ENCODE results near the gene TOGARAM2. TPM values are rescaled to one million over a fixed set of nuclear protein-coding genes. Genes with fewer than 3 reads are reported as not detected.

Gene TOGARAM2
- total RNA-seq, 5 donors from 2014 or later (not counting 1 experiment from before 2014, with no cell fraction given): 1.7 to 5.2 (median 2.7) TPM

DNA sequence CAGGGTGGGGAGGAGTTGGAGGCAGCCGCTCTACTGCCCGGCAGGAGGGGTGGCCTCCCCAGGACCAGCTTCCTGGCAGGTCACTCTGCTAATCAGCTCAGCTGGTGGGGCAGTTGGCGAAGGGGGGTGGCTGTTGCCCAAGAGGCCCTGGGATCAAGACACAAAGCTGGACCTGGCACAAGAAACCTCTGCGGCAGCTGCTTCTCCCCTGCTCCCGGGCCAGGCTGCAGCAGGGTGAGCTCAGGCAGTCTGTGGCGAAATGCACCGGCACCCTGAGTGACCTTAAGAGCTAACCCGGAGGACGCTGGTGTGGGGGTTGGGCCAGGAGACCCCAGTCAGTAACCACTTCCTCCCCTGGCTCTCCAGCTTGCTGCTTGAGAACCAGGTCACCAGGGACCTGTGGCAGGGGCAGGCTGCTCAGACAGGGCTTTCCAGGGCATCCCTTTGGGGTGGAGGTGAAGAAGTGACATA is 31.1 kb downstream of the TOGARAM2 start:
- POLR2A ChIA-PET: interaction anchor here (1.0 to 2.2 kb wide), 4 partner anchors 11 to 105 kb away, joined by 3 to 14 read pairs (median 8); no protein-coding TSS in a partner anchor
- 52% methylated on average over 7 of the region's 9 CpGs for whole genome bisulfite sequencing (ENCODE audit: insufficient coverage)
- Histone ChIP-seq H3K4me3 (ENCODE audit: control insufficient read depth in 1 of 2, extremely low read depth in 1 of 2, low read length in 1 of 2) (no peak overlapping the region), H3K36me3 (ENCODE audit: control insufficient read depth in 2 of 2, extremely low read depth in 1 of 2, insufficient read depth in 1 of 2, low read length in 1 of 2) (no peaks in the 10 kb centered on the region), H3K9me3 (no peaks in the 10 kb centered on the region), H3K27ac (ENCODE audit: low read length) (peak overlapping the region; percentile 96), H3K27me3 (replicated peaks in 1 of 2; ENCODE audit: control insufficient read depth in 2 of 2, extremely low read depth in 1 of 2, insufficient read depth in 2 of 2, low read length in 1 of 2) (no peaks in the 10 kb centered on the region), H3K4me1 (ENCODE audit: control insufficient read depth in 1 of 2, extremely low read depth in 1 of 2, insufficient read depth in 2 of 2, low read length in 2 of 2) (peaks cover 75 to 95% of the 10 kb centered on the region in 2 experiments)
- CTCF ChIA-PET: interaction anchor here (1.1 to 1.9 kb wide), 6 partner anchors 11 to 105 kb away, joined by 3 to 28 read pairs (median 6); no protein-coding TSS in a partner anchor
- ATAC-seq (replicated peaks in 1 of 4) (no peak), DNase-seq (peak in 30 of 35 experiments; percentile 18 to 64 (median 42))
- Mint-ChIP-seq H3K27me3 (no peaks in the 10 kb centered on the region), H3K4me3 (peak overlapping the region in 1 of 3 donors; percentile 72), H3K36me3 (no peaks in the 10 kb centered on the region), H3K9me3 (no peaks in the 10 kb centered on the region), H3K4me1 (peaks cover 83 to 86% (median 85%) of the 10 kb centered on the region in 3 donors), H3K27ac (peak overlapping the region; percentile 98 to 100)

GRCh38 chr2:29013057-29013780 is 32.1 kb downstream of the TOGARAM2 start:
- peaks cover 83 to 88% (median 85%) of the 10 kb centered on the region in 3 donors for H3K4me1 Mint-ChIP-seq

GRCh38 chr2:29014331-29014730 is 33.2 kb downstream of the TOGARAM2 start:
- DNase-seq (peak in 3 of 35 experiments; percentile 2 to 20 (median 13)), ATAC-seq (replicated peaks in 1 of 4) (peak in 2 of 4 experiments; percentile 1)
- 1% methylated on average over 8 of the region's 8 CpGs for WGBS (ENCODE audit: insufficient coverage)
- no peaks in the 10 kb centered on the region for H3K36me3 ChIP-seq (ENCODE audit: control insufficient read depth in 2 of 2, extremely low read depth in 1 of 2, insufficient read depth in 1 of 2, low read length in 1 of 2)
- ChIA-PET POLR2A (no interaction called here), CTCF (interaction anchor here in 1 of 2 donors (1.2 to 2.4 kb wide), 4 partner anchors 13 to 58 kb away, joined by 3 to 14 read pairs (median 6); no protein-coding TSS in a partner anchor)
- Mint-ChIP-seq H3K9me3 (no peaks in the 10 kb centered on the region), H3K27ac (peak overlapping the region; percentile 98 to 100), H3K4me3 (peak overlapping the region; percentile 68 to 80 (median 72)), H3K36me3 (no peaks in the 10 kb centered on the region), H3K4me1 (peaks cover 75 to 82% (median 78%) of the 10 kb centered on the region in 3 donors), H3K27me3 (no peaks in the 10 kb centered on the region)
- H3K27ac ChIP-seq (ENCODE audit: low read length): peak overlapping the region; percentile 96
- no peaks in the 10 kb centered on the region for H3K27me3 ChIP-seq (replicated peaks in 1 of 2; ENCODE audit: control insufficient read depth in 2 of 2, extremely low read depth in 1 of 2, insufficient read depth in 2 of 2, low read length in 1 of 2)
- H3K4me1 ChIP-seq (ENCODE audit: control insufficient read depth in 1 of 2, extremely low read depth in 1 of 2, insufficient read depth in 2 of 2, low read length in 2 of 2): peaks cover 68 to 90% of the 10 kb centered on the region in 2 experiments
- H3K4me3 ChIP-seq (ENCODE audit: control insufficient read depth in 1 of 2, extremely low read depth in 1 of 2, low read length in 1 of 2): peak overlapping the region in 1 of 2 donors; percentile 39
- H3K9me3 ChIP-seq: no peaks in the 10 kb centered on the region

More at GRCh38 chr2:29013057-29013780, 32.1 kb downstream of the TOGARAM2 start:
- no peak overlapping the region for H3K4me3 ChIP-seq (ENCODE audit: control insufficient read depth in 1 of 2, extremely low read depth in 1 of 2, low read length in 1 of 2)
- DNase-seq: peak in 1 of 35 experiments; percentile 32
- Mint-ChIP-seq H3K27ac (peak overlapping the region; percentile 98 to 100), H3K27me3 (no peaks in the 10 kb centered on the region), H3K9me3 (no peaks in the 10 kb centered on the region), H3K36me3 (no peaks in the 10 kb centered on the region), H3K4me3 (peak overlapping the region in 2 of 3 donors; percentile 72 to 80)
- H3K27me3 ChIP-seq (replicated peaks in 1 of 2; ENCODE audit: control insufficient read depth in 2 of 2, extremely low read depth in 1 of 2, insufficient read depth in 2 of 2, low read length in 1 of 2): no peaks in the 10 kb centered on the region
- WGBS (ENCODE audit: insufficient coverage): 85% methylated on average over 9 of the region's 11 CpGs
- CTCF ChIA-PET: interaction anchor here in 1 of 2 donors (1.7 to 2.4 kb wide), 2 partner anchors 12 to 54 kb away, joined by 6 to 14 read pairs; no protein-coding TSS in a partner anchor
- H3K36me3 ChIP-seq (ENCODE audit: control insufficient read depth in 2 of 2, extremely low read depth in 1 of 2, insufficient read depth in 1 of 2, low read length in 1 of 2): no peaks in the 10 kb centered on the region
- H3K4me1 ChIP-seq (ENCODE audit: control insufficient read depth in 1 of 2, extremely low read depth in 1 of 2, insufficient read depth in 2 of 2, low read length in 2 of 2): peaks cover 75 to 100% of the 10 kb centered on the region in 2 experiments
- ATAC-seq (replicated peaks in 1 of 4): no peak
- H3K27ac ChIP-seq (ENCODE audit: low read length): peak overlapping the region; percentile 96
- POLR2A ChIA-PET: interaction anchor here in 1 of 2 donors (2.2 kb wide), 1 partner anchor 104 kb away, joined by 10 read pairs; no protein-coding TSS in a partner anchor
- H3K9me3 ChIP-seq: no peaks in the 10 kb centered on the region

DNA sequence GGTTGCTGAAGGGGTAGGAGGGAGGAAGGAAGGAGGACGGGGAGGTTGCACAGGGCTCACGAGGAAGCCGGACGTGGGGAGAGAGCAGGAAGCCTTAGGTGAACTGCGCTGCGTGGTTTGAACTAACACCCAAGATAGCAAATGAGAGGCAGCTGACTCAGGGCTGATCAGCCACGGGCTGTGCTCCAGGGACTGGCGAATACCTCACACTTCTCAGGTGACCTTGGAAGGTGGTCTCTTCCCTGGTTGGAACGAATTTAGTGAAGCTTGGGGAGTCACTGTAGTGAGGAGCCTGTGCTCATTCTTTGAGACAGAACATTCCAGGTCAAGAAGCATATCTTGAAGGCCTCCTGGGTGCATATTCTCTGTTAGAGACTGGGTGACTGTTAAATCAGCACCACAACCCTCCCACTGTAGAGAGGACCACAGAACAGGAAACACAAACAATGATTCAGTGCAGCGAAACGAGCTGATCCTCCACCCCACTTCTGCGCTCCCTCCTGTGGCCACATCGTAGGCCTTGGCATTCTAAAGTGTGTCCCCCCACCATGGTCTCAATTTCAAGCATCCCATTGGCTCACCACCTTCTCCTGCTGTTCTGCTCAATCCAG is 33.8 kb downstream of the TOGARAM2 start:
- H3K27ac Mint-ChIP-seq: peak overlapping the region; percentile 98 to 100
- CTCF ChIA-PET: interaction anchor here (0.5 to 2.4 kb wide), 8 partner anchors 14 to 1414 kb away, joined by 3 to 14 read pairs (median 4); no protein-coding TSS in a partner anchor
- no peaks in the 10 kb centered on the region for H3K27me3 ChIP-seq (replicated peaks in 1 of 2; ENCODE audit: control insufficient read depth in 2 of 2, extremely low read depth in 1 of 2, insufficient read depth in 2 of 2, low read length in 1 of 2)
- no peaks in the 10 kb centered on the region for H3K27me3 Mint-ChIP-seq
- POLR2A ChIA-PET: interaction anchor here in 1 of 2 donors (0.6 kb wide), 1 partner anchor 607 kb away, joined by 3 read pairs; no protein-coding TSS in a partner anchor
- H3K4me3 ChIP-seq (ENCODE audit: control insufficient read depth in 1 of 2, extremely low read depth in 1 of 2, low read length in 1 of 2): peak overlapping the region in 1 of 2 donors; percentile 39
- DNase-seq: peak; percentile 62 to 85 (median 72)
- H3K4me1 Mint-ChIP-seq: peaks cover 70 to 77% (median 72%) of the 10 kb centered on the region in 3 donors
- no peaks in the 10 kb centered on the region for H3K9me3 Mint-ChIP-seq
- H3K27ac ChIP-seq (ENCODE audit: low read length): peak overlapping the region; percentile 96
- peak overlapping the region; percentile 68 to 80 (median 72) for H3K4me3 Mint-ChIP-seq
- WGBS (ENCODE audit: insufficient coverage): 0% methylated on average over 12 of the region's 13 CpGs
- no peaks in the 10 kb centered on the region for H3K36me3 ChIP-seq (ENCODE audit: control insufficient read depth in 2 of 2, extremely low read depth in 1 of 2, insufficient read depth in 1 of 2, low read length in 1 of 2)
- H3K36me3 Mint-ChIP-seq: no peaks in the 10 kb centered on the region
- no peaks in the 10 kb centered on the region for H3K9me3 ChIP-seq
- peaks cover 62 to 84% of the 10 kb centered on the region in 2 experiments for H3K4me1 ChIP-seq (ENCODE audit: control insufficient read depth in 1 of 2, extremely low read depth in 1 of 2, insufficient read depth in 2 of 2, low read length in 2 of 2)
- ATAC-seq (replicated peaks in 1 of 4): peak; percentile 68 to 84 (median 82)

GRCh38 chr2:29015701-29016470 is 34.8 kb downstream of the TOGARAM2 start:
- Mint-ChIP-seq H3K27me3 (no peaks in the 10 kb centered on the region), H3K36me3 (no peaks in the 10 kb centered on the region), H3K4me3 (peak overlapping the region; percentile 68 to 80 (median 72)), H3K9me3 (no peaks in the 10 kb centered on the region), H3K27ac (peak overlapping the region; percentile 98 to 100), H3K4me1 (peaks cover 60 to 67% (median 62%) of the 10 kb centered on the region in 3 donors)
- ATAC-seq (replicated peaks in 1 of 4) (no peak), DNase-seq (no peak)
- whole genome bisulfite sequencing (ENCODE audit: insufficient coverage): 98% methylated on average over 10 of the region's 17 CpGs
- ChIA-PET POLR2A (interaction anchor here in 1 of 2 donors (0.6 kb wide), 1 partner anchor 608 kb away, joined by 3 read pairs; no protein-coding TSS in a partner anchor), CTCF (interaction anchor here (0.5 to 2.4 kb wide), 7 partner anchors 15 to 1413 kb away, joined by 3 to 14 read pairs (median 4); no protein-coding TSS in a partner anchor)
- H3K27ac ChIP-seq (ENCODE audit: low read length): peak overlapping the region; percentile 96
- no peaks in the 10 kb centered on the region for H3K9me3 ChIP-seq
- H3K4me3 ChIP-seq (ENCODE audit: control insufficient read depth in 1 of 2, extremely low read depth in 1 of 2, low read length in 1 of 2): peak overlapping the region in 1 of 2 donors; percentile 39
- no peaks in the 10 kb centered on the region for H3K27me3 ChIP-seq (replicated peaks in 1 of 2; ENCODE audit: control insufficient read depth in 2 of 2, extremely low read depth in 1 of 2, insufficient read depth in 2 of 2, low read length in 1 of 2)
- H3K36me3 ChIP-seq (ENCODE audit: control insufficient read depth in 2 of 2, extremely low read depth in 1 of 2, insufficient read depth in 1 of 2, low read length in 1 of 2): no peaks in the 10 kb centered on the region
- peaks cover 52 to 74% of the 10 kb centered on the region in 2 experiments for H3K4me1 ChIP-seq (ENCODE audit: control insufficient read depth in 1 of 2, extremely low read depth in 1 of 2, insufficient read depth in 2 of 2, low read length in 2 of 2)
